OCI-LY3 (cell line): ENCODE data around the gene LYPD6B.

Source experiments
- H2AFZ ChIP-seq: fragments of 200-600, 300-600 bp; shearing (Covaris generic); 2 replicates; pipeline ENCODE4 v1.6.0; 2014; ENCODE audit warnings: antibody characterized with exemption, low read depth, low read length
- H3K27ac ChIP-seq: fragments of 200-600, 300-600 bp; sonication (generic); 2 replicates; pipeline ENCODE4 v1.5.1; 2014; ENCODE audit warnings: mild to moderate bottlenecking, low read length, moderate library complexity, mixed read lengths
- H3K27me3 ChIP-seq: fragments of 200-600, 300-600 bp; sonication (generic); 2 replicates; pipeline ENCODE4 v1.6.1; 2014; ENCODE audit warnings: low read depth, low read length, mixed read lengths
- H3K36me3 ChIP-seq: fragments of 200-600, 300-600 bp; sonication (generic); replicated peaks from 2 replicates; pipeline ENCODE3; 2014; ENCODE audit warnings: low read depth, low read length, mixed read lengths
- H3K4me1 ChIP-seq: fragments of 300-600, 200-600 bp; sonication (generic); 2 replicates; pipeline ENCODE4 v1.6.1; 2014; ENCODE audit warnings: low read length, mixed read lengths
- H3K4me2 ChIP-seq: fragments of 200-600, 300-600 bp; sonication (generic); 2 replicates; pipeline ENCODE4 v1.6.1; 2014; ENCODE audit warnings: low read length, mixed read lengths
- H3K4me3 ChIP-seq: fragments of 300-600, 200-600 bp; sonication (generic); 2 replicates; pipeline ENCODE4 v1.5.1; 2014; ENCODE audit warnings: antibody characterized with exemption, mild to moderate bottlenecking, low read length, moderate library complexity
- H3K79me2 ChIP-seq: fragments of 300-600, 200-600 bp; shearing (Covaris generic); 2 replicates; pipeline ENCODE4 v1.6.1; 2014; ENCODE audit warnings: mild to moderate bottlenecking, low read length, mixed read lengths
- H3K9ac ChIP-seq: fragments of 300-600, 200-600 bp; shearing (Covaris generic); 2 replicates; pipeline ENCODE4 v1.6.0; 2014; ENCODE audit warnings: mild to moderate bottlenecking, low read length, moderate library complexity
- H3K9me3 ChIP-seq: fragments of 200-600, 300-600 bp; shearing (Covaris generic); 2 replicates; pipeline ENCODE4 v1.6.1; 2014; ENCODE audit warnings: low read length, mixed read lengths; ENCODE audit not compliant: insufficient read depth
- H4K20me1 ChIP-seq: fragments of 200-600, 300-600 bp; sonication (generic); 2 replicates; pipeline ENCODE4 v1.6.1; 2016; ENCODE audit warnings: low read length, mixed read lengths; ENCODE audit not compliant: insufficient read depth
- CTCF ChIP-seq: fragments of 200-600, 300-600 bp; sonication (generic); IDR thresholded peaks from 2 replicates; pipeline ENCODE4 v1.5.1; 2014; ENCODE audit warnings: antibody characterized with exemption, low read length, low read depth
- EZH2phosphoT487 ChIP-seq: fragments of 200-600 bp; shearing (Covaris generic); IDR thresholded peaks from 2 replicates; pipeline ENCODE4 v1.6.1; 2018; ENCODE audit warnings: antibody characterized with exemption, mixed run types, low read depth

The LYPD6B gene

GRCh38 chr2:149175956-149176355 lies 137.5 kb downstream of the LYPD6B start:
- H3K79me2 ChIP-seq, result no peaks in the 10 kb centered on the region
- no peak overlapping the region for H3K4me3 ChIP-seq
- no peaks in the 10 kb centered on the region for H3K4me1 ChIP-seq
- H3K27ac ChIP-seq, result no peak overlapping the region
- TF ChIP-seq CTCF (no peak), EZH2phosphoT487 (no peak)
- H3K9me3 ChIP-seq, result no peaks in the 10 kb centered on the region
- peaks cover 12% of the 10 kb centered on the region for H3K27me3 ChIP-seq
- H3K4me2 ChIP-seq, result no peak overlapping the region
- H2AFZ ChIP-seq, result no peak overlapping the region
- H4K20me1 ChIP-seq, result no peaks in the 10 kb centered on the region
- no peaks in the 10 kb centered on the region for H3K36me3 ChIP-seq
- H3K9ac ChIP-seq, result no peak overlapping the region

DNA sequence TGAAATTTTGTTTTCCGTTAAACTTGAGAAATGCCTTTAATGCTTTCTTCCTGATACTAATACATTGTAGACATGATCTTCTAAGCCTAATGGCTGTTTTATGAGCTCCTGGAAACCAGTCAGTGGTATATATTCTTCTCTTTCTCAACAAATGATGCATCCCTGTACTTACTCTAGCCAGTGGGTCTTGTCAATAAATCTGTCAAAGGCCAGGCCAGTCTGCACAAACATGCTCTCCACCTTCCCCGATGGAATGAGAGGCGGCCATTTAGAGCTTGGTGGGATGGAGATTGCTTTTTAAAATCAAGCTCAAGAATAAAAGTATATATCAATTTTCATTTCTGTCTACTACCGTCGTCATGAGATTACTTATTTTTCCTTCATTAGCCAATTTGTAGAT lies 140.1 kb downstream of the LYPD6B start:
- no peaks in the 10 kb centered on the region for H3K79me2 ChIP-seq

GRCh38 chr2:149180226-149180875 lies 141.9 kb downstream of the LYPD6B start:
- no peak overlapping the region for H3K9ac ChIP-seq
- H3K4me1 ChIP-seq, result no peaks in the 10 kb centered on the region
- H2AFZ ChIP-seq, result no peak overlapping the region
- H3K27ac ChIP-seq, result no peak overlapping the region
- H3K79me2 ChIP-seq, result no peaks in the 10 kb centered on the region
- H3K36me3 ChIP-seq, result no peaks in the 10 kb centered on the region
- H3K4me2 ChIP-seq, result no peak overlapping the region
- H3K27me3 ChIP-seq, result peaks cover 17% of the 10 kb centered on the region
- H3K4me3 ChIP-seq, result no peak overlapping the region
- no peaks in the 10 kb centered on the region for H4K20me1 ChIP-seq
- TF ChIP-seq CTCF, result no peak
- no peak for TF ChIP-seq EZH2phosphoT487
- H3K9me3 ChIP-seq, result no peaks in the 10 kb centered on the region

More for the DNA sequence above, 140.1 kb downstream of the LYPD6B start:
- Histone ChIP-seq H3K27me3 (peaks cover 17% of the 10 kb centered on the region), H3K4me1 (no peaks in the 10 kb centered on the region), H2AFZ (no peak overlapping the region), H3K4me2 (no peak overlapping the region), H4K20me1 (no peaks in the 10 kb centered on the region), H3K36me3 (no peaks in the 10 kb centered on the region), H3K4me3 (no peak overlapping the region), H3K9ac (no peak overlapping the region), H3K9me3 (no peaks in the 10 kb centered on the region), H3K27ac (no peak overlapping the region)
- TF ChIP-seq CTCF (no peak), EZH2phosphoT487 (no peak)

GRCh38 chr2:149183187-149183586 lies 144.7 kb downstream of the LYPD6B start:
- no peaks in the 10 kb centered on the region for H3K9me3 ChIP-seq
- H3K4me3 ChIP-seq, result no peak overlapping the region
- no peaks in the 10 kb centered on the region for H4K20me1 ChIP-seq
- no peaks in the 10 kb centered on the region for H3K79me2 ChIP-seq
- no peak overlapping the region for H3K9ac ChIP-seq
- TF ChIP-seq EZH2phosphoT487, result no peak
- no peak for TF ChIP-seq CTCF
- no peaks in the 10 kb centered on the region for H3K36me3 ChIP-seq
- peaks cover 5% of the 10 kb centered on the region; the same call in 1 of the 2 replicates for H3K27me3 ChIP-seq
- H2AFZ ChIP-seq, result no peak overlapping the region
- no peaks in the 10 kb centered on the region for H3K4me1 ChIP-seq
- H3K27ac ChIP-seq, result no peak overlapping the region
- H3K4me2 ChIP-seq, result no peak overlapping the region
